ENCODE results near the gene RASL11B.

Gene RASL11B

DNA sequence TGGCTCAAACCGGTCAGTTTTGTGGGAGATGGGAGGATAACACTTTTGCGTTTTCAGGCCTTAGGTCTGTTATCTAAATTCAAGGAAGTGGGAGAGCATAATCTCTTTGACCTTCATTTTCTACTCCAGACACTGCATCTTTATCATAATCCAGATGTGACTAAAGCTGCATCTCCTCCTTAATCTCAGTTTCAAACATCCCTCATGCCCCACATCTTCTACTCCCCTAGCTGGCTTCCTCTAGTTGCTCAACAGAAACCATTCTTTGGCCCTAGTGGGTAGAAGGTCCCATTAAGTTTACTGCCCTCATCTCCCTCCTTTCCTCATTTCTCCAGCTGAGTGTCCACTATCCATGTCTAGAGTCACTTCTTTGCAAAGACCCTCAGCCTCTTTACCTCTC, 18.8 kb upstream of the RASL11B start:
- DNase-seq (ENCODE audit: low spot score): no peak

DNA sequence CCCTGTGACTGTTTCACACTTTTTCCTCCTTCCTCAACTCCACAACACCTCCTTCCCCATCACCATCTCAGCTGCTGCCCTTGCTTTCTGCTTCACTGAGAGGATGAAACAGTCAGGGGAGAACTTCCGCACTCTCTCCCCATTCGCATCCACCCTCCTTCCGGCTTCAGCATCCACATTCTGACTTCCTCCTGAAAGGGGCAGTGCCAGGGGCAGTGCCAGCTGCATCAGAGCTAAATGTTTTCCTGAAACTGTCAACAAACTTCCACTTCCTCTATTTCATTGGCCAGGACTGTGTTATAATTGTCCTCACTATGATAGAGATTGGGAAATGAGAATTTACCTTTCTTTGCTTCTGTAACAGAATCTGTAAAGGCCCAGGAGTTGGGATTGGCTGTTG, 18.2 kb upstream of the RASL11B start:
- no peak for DNase-seq (ENCODE audit: low spot score)

DNA sequence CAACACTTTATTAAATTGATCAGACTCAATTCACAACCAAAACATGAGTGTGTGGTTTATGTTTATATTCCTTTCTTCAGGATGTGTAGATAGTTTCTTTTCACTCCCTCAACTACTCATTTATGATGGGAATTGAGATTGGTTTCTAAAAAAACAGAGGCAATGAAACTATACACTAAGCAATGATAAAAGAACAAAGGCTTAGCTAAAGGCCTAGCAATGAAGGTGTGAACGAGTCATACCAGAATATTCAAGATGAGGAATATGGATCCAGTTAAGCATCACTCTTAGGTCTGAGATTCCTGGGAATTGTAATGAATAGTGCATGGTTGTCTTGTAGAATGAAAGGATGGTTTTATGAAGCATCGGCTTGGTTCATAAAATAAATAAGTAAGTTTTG, 17.5 kb upstream of the RASL11B start:
- no peak for DNase-seq (ENCODE audit: low spot score)

DNA sequence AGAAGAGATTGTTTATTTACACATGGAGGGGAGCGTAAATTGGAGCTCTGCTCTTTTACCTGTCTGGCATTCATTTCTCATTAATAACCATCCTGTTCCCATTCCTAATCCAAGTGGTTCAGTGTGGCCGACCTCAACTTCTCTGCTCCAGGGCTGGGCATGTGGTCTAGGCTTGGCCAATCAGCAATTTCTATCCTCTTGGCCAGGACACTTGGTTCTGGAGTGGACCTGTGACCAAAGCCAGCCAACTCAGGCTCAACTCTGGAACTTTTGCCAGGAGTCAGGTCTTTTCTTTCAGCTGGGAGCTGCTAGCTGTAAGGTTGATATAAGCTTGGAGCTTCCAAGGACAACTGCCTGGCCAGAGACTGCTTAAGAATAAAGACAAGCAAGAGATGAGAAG, 15.6 kb upstream of the RASL11B start:
- no peak for DNase-seq (ENCODE audit: low spot score)

DNA sequence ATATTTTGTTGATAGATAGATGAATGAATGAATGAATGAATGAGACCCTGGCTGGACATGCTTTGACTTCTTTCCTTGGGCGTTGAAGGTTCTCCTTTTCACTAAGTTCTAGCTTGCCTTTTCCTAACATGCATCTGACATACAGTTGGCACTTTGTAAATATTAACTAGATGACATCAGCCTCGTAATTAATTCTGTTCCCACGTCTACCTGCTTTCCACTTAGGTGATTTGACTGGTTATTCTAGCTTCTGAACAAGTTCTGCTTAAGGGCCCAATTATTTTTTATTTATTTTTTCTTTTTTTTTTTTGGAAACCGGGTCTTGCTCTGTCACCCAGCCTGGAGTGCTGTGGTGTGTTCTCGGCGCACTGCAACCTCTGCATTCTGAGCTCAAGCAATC, 13.9 kb upstream of the RASL11B start:
- no peak for DNase-seq (ENCODE audit: low spot score)

DNA sequence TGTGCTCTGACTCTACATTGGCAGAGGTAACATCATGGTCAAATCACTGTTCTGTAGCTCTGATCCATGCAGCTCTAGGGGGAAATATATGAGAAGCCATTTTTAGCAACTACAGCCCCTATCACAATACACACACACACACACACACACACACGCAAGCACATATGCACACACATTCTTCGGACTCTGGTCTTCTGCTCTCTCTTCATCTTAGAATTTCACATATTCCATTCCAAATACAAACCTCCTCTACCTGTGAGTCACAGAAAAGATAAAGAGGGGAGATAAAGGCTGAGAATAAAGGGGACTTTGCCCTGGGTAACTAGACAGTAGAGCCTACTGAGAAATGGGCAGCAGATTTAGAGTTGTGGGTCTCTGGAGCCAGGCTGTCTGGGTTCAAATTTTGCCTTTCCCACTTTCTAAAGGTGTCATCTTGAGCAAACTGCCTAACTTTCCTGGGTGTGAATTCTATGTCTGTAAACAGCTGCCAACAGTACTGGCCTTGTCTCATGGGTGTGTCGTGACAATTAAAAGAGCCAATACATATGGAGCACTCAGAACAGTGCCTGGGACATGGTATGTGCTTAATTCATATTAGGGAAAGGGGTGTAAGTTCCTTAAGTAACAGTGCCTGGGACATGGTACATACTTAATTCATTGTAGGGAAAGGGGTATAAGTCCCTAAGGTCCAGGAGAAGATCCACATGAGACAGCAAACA, 11.6 kb upstream of the RASL11B start:
- DNase-seq (ENCODE audit: low spot score): no peak

DNA sequence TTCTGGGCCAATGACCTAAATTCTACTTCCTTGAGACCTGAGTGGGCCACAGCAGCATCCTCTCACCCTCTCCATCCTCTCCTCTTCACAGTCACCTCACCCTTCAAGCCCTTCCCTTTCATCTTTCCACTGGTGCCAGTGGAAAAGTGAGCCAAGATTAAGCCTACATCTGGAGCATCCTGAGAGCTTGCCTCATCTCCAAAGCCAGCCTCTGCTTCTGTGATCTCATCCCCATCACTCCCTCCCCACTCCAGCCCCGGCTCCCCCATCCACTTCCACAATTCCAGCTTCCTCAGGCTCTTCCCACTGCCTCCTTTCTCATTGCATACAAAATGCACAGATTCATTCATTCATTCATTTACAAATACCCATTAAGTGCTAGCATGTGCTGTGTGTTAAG, 10.1 kb upstream of the RASL11B start:
- DNase-seq (ENCODE audit: low spot score): no peak

DNA sequence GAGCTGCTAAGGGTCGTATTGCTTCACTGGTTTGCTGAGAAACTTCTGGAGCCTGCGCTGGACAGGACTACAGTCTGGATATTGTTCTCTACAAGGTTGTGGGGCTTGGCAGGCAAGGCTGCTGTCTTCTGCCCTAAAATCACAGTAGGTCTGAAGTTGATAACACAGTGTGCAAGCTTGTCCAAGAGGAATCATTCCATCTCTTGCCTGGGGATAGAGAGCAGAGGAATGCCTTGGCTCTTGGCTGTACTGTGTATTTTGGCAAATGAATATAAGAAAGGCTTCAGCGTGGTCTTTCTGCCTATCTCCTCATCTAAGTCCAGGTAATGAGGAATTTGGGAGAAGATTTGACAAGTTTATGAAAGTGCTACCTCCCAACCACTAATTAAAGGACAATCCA, 9.4 kb upstream of the RASL11B start:
- DNase-seq (ENCODE audit: low spot score): no peak

DNA sequence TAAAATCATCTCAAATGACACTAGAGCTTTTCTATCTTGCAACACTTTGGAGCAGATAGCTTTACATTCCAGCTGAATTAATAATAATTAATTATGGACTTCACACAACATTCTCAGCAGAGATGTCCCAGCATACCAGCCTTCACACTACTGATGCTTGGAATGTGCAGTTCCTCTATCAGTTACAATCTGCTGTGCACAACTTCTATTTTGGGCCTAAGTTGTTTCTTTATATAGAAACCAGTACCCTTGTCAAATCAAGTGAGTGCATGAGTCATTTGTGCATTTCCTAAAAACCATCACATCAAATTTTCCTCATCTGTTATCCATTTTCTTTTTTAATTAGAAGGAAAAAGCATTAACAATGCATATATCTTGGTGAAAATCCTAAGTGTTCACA, 8.8 kb upstream of the RASL11B start:
- no peak for DNase-seq (ENCODE audit: low spot score)

DNA sequence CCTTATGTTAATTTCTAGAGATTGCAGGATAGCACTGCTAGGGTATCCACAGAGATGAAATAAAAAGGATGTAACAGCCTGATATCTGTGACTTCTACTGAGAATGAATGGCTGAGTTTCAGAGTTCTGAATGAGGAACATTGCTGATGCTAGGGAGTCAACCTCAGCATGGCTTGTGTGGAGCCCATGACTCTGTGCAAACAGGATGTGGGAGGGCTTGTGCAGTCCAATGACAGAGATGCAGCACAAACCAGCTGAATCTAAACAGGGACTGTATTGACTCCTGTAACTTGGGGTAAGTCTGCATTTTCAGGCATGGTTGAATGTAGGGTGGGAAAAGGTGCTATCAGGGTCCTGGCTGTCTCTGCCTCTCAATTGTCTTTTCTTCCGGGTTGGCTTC, 5.3 kb upstream of the RASL11B start:
- no peak for DNase-seq (ENCODE audit: low spot score)

DNA sequence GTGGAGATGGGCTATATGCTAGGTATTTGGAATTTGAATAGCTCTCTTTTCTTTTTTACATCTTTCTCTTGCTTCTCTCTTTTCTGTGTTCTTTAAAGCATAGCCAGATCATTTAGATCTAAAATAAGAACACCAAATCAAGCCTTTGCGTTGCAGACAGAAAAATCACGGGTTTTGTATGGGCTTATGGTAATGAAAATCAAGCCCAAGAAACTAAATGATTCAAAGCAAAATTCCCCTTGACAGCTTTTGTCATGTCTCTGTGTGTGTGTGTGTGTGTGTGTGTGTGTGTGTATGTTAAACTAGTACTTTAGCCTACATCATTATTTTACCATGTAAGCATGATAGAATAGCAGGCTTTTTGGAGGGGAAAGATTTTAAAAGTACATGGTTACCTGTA, 1.8 kb upstream of the RASL11B start:
- DNase-seq (ENCODE audit: low spot score): no peak

DNA sequence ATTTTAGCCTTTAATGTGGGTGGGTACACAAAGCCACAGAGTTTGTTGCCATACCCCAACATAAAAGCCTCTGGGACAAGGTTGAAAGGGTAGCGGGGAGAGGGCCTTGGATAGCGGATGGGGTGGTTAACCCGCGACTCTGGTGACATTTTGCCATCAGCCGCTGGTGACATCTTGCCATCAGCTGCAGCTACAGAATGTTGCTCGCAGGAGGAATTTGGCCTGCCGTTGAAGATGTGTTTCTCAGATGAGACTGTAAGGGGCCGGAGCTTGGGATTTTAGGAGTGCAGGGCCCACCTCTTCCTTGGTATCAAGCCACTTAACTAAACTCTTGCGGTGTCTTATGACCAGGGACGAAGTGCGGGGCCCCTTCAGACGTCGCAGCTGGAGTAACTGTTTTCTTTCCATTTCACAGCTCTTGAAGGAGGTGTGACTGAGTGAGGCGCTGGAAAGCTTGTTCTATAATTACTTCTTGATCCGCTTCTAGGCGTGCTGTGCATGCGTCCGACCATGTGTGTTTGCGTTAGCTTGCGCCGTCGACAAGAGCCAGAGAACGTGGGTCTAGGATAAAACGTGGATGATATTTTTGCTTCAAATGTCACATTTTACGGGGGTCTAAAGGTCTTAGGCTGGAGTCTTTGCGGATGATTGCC, 820 bp upstream of the RASL11B start:
- no peak for DNase-seq (ENCODE audit: low spot score)

DNA sequence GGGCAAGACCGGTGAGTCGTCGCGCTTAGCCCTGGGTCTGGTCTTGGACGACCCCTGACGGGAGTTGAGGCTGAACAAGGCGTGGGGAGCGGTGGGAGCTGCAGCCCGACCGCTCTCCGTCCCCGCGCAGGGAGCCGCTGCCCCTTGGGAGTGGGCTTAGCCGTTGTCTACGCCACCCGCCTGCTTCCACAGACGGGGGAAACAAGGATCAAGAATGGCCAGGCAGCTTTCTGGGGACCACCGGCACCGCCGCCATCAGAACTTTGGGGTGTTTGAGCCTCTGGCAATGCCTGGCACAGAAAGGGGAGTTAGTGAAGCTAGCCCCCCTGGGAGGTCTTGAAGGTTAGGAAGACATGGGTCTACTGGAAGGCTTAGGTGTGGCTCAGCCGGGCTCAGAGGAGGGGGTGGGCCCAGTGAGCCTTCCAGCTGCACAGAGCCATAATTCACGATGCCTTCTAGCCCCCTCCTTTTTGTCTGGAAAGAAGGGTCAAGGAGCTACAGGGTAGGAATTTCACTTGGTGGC, 583 bp downstream of the RASL11B start:
- no peak for DNase-seq (ENCODE audit: low spot score)

DNA sequence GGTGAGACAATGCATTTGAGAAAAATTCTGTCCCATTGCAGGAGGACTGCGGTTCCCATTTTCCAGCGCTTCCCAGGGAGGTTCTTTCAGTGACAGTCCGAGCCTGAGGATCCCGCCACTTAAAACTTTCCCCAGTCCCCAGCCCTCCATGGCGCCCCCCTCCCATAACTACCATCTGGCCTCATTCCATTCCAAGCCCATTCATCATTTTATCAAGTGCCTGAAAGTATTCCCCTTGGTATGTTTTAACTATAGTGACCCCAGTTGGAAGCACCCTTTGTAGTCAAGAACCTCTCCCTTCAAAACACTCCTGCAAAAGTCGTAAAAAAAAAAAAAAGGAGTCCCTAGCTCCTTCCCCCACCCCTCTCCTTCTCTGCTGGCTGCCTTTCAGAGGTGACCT, 1.2 kb downstream of the RASL11B start:
- no peak for DNase-seq (ENCODE audit: low spot score)

DNA sequence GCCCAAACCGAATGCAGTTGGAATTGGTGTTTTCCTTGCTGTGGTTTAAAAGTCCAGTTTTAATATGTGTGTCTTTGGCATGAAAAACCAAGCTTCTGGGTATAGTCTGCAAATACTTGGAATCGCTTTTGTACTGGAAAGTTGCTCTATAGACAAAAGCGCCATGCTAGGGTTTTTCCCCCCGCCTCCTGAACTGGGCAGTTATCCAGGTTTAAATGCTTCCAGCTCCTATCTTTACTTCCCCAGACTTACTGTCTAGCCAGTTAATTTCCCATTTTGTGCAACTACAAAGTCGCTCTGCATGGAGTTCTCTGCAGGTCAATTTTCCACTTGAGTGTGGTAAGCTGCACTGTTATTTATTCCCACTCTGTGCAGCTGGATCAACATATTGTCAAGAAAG, 2.7 kb downstream of the RASL11B start:
- DNase-seq (ENCODE audit: low spot score): no peak

DNA sequence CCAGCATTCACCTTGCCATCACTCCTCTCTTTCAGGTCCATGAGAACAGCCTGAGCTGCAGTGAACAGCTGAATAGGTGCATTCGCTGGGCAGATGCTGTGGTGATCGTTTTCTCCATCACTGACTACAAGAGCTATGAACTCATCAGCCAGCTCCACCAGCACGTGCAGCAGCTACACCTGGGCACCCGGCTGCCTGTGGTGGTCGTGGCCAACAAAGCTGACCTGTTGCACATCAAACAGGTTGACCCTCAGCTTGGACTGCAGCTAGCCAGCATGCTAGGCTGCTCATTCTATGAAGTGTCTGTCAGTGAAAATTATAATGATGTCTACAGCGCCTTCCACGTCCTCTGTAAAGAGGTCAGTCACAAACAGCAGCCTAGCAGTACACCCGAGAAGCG, 3.2 kb downstream of the RASL11B start:
- no peak for DNase-seq (ENCODE audit: low spot score)

DNA sequence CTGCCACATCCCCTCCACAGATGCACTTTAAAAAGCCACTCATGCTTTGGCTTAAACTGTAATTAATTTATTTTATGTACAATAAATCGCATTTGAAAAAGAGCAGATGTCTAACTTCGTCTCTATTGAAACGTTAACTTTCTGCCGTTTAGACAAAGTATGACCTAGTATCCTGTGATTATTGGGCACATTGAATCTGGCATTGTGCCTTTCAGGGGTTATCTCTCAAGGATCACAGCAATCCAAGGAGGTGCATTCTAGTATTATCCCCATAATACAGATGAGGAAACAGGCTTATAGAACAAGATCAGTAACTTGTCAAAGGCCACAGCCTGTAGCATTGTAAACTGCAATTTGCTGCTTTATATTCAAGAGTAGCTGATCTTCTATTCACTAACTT, 4.6 kb downstream of the RASL11B start:
- no peak for DNase-seq (ENCODE audit: low spot score)

DNA sequence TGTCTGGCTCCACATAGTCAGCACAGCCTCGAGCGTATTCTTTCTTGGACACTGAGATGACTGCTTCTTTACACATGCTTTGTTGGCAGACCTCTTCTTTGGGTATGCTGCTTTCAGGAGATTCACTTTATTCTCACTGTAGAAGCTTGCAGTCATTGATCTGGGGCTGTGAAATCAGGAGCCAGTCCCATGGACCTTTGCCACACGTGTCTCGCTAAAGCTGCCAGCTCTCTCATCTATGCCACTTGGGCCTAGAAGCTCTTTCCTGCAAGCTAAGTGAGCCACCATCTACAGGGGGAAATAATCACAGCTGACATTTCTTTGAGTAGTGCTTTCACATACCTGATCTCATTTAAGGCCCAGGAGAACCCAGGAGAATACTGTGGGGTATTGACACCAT, 5.0 kb downstream of the RASL11B start:
- DNase-seq (ENCODE audit: low spot score): no peak

DNA sequence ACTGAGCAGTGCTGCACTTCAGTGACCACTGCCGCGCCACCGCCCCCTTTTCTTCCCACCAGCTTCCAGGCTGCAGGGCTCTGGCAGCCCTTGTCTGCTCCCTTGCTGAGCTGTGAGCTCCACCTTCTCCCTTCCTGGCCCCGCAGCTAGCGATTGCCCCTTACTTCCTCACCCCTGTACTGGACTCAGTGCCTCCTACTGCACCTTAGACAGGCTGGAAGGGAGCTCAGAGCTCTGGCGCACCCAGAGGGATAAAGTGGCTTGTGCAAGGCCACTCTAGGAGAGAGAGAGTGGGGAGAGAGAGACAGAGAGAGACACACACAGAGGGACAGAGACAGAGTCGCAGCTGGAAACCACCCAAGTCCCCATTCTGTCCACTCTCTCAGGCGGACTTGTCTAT, 6.0 kb downstream of the RASL11B start:
- DNase-seq (ENCODE audit: low spot score): peak; percentile 40

DNA sequence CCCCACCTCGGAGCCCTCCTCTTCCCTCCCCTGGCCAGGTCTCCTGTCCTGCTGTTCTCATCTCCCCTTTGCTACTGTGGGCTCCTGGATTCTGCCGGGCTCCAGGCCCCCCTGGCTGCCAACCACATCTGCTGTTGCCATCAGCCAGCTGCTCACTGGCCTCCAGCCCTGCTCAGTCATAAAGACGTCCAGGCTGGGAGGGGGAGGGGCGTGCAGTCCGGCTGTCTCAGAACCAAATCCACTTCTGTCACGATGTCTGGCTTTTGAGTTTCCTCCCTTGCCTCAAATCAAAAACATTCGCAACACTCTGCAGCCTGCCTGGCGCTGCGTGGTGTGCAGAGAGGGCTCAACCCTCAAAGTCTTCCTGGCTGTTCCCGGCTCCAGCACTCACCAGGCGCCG, 7.1 kb downstream of the RASL11B start:
- DNase-seq (ENCODE audit: low spot score): no peak

DNA sequence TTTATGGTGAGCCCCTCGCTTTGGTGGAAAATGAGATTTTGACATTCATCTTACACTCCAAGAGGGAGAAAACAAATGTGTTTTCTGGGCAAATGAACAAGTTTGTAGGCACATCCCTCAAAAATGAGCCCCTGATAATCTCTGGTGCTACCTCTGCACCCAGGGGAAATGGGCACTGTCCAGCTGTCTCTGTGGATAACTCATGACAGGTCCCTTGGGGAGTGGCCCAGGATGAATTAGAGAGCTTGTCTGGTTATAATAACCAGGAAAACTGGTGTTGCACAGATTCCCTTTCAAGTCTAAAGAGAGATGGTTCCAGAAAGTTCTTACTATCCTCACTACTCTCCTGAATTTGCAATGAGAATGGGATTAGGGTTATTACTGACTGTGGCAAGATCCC, 7.5 kb downstream of the RASL11B start:
- DNase-seq (ENCODE audit: low spot score): no peak

DNA sequence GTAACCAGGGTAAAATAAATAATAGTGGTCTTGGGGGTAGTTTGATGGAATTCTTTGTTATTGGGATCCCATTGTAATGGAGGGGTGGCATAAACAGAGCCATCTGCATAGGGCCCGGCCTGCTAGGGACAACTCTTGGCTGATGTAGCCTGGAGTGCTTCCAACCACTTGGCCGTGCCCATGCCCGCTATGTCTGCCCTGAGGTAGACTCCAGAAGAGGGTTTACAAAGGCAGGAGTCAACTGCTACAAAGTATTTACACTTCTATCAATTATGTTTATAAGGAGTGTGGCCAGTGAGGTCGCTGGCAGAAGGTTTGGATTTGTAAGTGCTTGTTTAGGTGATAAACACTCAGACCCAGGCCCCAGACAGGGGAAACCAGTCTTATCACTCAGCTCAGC, 8.1 kb downstream of the RASL11B start:
- no peak for DNase-seq (ENCODE audit: low spot score)

DNA sequence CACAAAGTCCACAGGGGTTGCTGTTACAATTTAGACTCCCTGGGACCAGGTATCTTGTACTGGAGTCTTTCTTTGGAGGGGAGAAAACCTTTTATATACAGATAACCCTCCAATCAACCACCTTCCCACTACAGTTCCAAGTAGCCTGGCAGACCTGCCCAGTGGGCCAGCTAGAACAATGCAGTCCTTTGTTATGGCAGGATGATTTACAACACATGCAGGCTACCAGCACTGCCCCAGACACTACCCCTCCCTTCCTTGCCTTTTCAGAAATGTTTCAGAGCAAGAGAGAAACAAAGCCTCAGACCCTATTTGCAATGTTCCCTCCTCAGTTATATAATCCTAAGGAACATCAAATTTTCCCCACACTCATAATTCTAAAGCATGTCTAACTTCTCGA, 11.1 kb downstream of the RASL11B start:
- peak; percentile 55 for DNase-seq (ENCODE audit: low spot score)

DNA sequence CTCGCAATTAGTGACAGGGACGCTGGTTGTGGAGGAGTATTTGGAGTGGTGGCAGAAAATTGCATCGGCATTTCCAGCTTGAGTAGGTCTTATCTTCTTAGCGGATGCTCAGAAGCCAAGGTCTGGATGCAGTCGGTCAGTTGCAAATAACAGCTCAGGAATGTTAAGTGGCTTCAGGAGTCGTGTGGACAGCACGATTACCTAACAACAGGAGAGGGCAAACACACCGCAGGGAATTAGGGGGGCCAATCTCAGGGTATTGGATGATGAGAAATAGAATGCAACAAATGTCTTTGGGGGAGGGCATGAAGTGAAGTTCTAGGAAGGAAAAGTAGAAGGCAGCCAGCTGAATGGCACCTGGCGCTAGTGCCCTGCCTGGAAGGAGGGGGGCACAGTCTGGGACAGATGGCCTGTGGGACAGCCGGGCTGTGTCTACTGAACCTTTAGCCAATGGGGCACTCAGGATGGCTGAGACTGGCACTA, 11.8 kb downstream of the RASL11B start:
- peak; percentile 64 for DNase-seq (ENCODE audit: low spot score)

All from iPS-NIHi11 (cell line).